Activated CD4-positive, alpha-beta T cell treated with anti-CD3 and anti-CD28 coated beads, Interleukin-2, Interleukin-4, amounts not matched to agents 100 ng/mL and 50 ng/mL, durations not matched to agents 16 hours and 8 hours (primary cell): ENCODE results near the gene MARCKSL1.
A peak's percentile ranks its signal among the peaks of the same experiment; 100 is the strongest.
"Not testable (repeated sequence)": the region's sequence is repeated elsewhere in the genome, so short reads cannot be mapped to it uniquely, and the experiment has no call there.

ENCODE experiments used
- DNase-seq: peaks from one replicate; pipeline ENCODE4 v3.0.0-alpha.2; 2020; ENCODE audit warnings: low spot score

Gene MARCKSL1

GRCh38 chr1:32335790-32336590 lies at the start of gene MARCKSL1:
Gene MARCKSL1, minus strand, starts transcription at chr1:32336233. Its CDS starts 200 bp downstream, at chr1:32336033.
- DNase-seq, result peak; percentile 77

GRCh38 chr1:32380057-32380456 lies 44.0 kb upstream of the MARCKSL1 start:
- DNase-seq, result no peak

GRCh38 chr1:32377541-32378220 lies 41.6 kb upstream of the MARCKSL1 start:
- no peak for DNase-seq

DNA sequence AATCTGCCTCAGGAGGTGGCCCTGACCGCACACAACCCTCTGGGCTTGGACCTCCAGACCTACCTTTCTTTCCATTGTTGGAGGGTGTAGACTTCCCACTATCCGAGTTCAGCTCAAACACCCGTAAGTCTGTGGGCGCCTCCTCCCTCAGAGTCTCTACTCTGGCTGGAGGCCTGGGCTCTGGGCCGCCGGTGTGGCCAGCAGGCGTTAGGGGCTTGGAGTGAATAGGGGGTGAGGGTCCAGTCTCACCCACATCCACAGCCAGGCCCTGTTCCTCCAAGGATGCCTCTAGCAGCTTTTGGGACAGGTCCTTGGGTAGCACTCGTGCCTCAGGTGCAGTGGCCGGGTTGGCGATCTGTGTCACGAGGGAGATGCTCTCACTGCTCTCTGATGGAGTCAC lies 40.2 kb upstream of the MARCKSL1 start:
- DNase-seq, result no peak

DNA sequence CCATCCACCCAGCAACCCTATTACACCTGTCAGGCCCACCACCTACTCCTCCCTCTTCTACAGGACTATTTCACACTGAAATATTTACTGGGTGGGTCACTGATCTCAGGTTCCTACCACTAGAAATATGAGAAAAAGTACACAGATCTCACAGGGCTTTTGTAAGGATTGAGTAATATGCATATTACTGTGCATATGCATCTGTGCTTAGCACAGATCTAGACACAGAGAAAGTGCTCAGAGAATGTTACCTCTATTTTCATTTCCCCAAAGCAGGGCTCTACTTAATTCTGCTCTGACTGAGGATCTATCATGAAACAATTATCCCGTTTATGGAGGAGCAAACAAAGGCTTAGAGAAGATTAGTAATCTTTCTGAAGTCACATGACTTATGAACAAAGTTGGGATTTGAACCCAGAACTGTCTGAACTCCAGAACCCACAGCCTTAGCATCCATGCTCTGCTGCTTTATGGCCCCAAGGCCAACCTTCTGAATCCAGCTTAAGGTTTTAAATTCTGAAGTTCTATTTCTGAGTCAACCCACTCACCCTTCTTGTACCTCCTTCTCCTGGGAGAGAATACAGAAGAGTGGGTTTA lies 38.1 kb upstream of the MARCKSL1 start:
- DNase-seq, result no peak

GRCh38 chr1:32372149-32372756 lies 36.2 kb upstream of the MARCKSL1 start:
- DNase-seq, result peak; percentile 55

DNA sequence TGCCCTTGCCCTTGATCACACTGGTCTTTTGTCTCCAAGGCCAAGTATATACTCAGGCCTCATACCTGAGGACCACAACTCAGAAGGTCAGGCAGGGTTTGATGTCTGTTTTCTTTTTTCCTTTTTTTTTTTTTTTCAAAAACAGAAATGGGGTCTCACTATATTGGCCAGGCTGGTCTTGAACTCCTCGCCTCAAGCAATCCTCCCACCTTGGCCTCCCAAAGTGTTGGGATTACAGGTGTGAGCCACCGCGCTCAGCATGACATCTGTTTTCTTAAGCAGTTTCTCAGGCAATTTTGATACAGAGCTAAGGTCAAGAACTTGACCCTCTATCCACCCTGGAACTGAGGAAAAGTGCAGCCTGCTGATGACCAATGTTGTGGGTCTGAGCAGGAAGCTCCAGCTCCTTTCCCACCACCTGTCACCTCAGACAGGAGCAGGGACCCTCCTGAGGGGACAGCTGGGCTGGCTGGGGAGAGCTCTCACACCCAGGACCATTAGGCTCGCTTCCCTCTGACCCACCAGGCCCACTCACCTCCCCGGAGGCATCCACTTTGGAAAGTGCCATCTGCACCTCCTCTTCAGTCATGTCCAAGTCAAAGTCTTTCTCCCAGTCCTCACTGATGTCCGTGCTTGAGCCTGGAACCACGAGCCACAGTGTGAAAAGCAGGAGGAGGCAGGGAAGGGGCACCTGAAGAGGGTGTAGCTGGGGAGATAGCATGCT lies 32.0 kb upstream of the MARCKSL1 start:
- DNase-seq, result no peak

DNA sequence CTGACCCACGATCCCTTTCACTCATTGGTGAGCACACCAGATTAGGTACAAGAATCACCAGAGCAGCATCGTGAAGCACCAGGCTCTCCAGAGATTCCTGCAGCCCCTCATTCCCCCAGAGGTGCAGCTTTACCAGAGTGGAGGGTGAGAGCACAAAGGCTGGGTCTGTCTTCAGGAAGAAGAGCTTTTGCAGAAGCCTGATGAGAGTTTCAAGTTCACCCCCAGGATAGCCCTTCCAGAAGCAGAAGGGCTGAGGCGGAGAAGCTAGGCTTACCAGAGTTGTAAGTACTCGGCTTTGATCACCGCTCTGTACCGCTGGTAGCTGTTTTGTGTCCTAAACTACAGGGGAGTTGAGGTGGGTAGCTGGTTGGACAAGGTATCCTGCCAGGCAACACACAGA lies 29.4 kb upstream of the MARCKSL1 start:
- DNase-seq, result no peak

DNA sequence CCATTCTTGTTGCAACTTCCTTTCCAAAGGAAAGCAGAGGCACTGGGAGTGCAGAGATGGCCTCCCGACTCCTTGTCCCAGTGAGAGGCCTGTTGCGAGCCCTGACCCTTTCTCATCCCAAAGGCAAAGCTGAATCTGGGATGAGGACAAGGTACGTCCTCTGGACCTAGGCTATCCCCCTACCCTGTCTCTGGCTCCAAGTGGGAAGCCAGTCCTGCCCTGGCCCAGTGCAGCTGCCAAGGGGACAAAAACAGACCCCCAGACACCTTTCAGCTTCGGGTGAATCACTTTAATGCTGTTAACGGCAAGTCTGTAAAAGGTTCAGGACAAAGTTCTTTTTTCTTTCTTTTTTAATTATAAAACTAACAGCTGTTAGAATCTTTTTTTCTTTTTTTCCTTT lies 28.8 kb upstream of the MARCKSL1 start:
- no peak for DNase-seq

GRCh38 chr1:32363713-32364112 lies 27.7 kb upstream of the MARCKSL1 start:
- DNase-seq, result no peak

DNA sequence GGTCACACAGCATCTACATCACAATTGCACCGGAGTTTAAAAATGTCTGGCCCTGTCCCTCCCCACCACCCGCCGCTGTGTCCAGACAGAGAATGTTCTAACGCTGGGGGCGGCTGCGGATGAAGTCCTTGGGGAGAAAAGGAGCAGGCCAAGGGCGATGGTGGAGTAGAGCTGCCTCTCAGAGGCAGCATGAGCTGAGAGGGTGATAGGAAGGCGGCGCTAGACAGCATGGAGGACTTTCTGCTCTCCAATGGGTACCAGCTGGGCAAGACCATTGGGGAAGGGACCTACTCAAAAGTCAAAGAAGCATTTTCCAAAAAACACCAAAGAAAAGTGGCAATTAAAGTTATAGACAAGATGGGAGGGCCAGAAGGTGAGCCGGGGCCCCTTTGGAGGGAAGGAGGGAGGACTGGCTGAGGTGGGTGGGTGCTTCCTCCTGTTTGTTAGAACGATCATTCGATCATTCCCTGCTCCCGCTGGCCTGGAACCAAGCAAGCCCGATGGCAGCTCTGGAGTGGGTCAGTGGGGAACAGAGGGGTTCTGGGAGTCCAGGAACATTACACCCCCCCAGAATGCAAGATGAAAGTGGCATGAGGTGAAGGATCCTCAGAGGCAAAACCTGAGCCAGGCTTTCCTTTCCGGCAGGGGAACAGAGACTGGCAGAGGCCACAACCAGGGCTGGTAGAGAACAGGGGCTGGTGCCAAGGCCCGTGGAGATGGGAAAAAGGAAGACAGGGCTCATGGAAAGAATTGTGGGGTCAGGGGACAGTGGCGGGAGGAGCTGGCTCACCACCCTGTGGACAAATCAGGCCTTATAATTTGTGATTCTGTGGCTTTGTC lies 26.7 kb upstream of the MARCKSL1 start, which contains the start of the genes FAM229A and TSSK3:
Gene FAM229A (minus strand): TSS at position 12 of the 840 bp plus-strand sequence. CDS start 394 bp downstream, outside the sequence.
Gene TSSK3 (plus strand): TSS at position 66 of the 840 bp plus-strand sequence. CDS start 163 bp downstream, at position 229.
- DNase-seq, result no peak

GRCh38 chr1:32361674-32362473 lies 25.8 kb upstream of the MARCKSL1 start:
- no peak for DNase-seq

- no peak for DNase-seq
Observed at GRCh38 chr1:32361308-32361673, 25.3 kb upstream of the MARCKSL1 start.

- no peak for DNase-seq
Observed at GRCh38 chr1:32358435-32358834, 22.4 kb upstream of the MARCKSL1 start.

- DNase-seq, result no peak
Observed at GRCh38 chr1:32357614-32358013, 21.6 kb upstream of the MARCKSL1 start.

DNA sequence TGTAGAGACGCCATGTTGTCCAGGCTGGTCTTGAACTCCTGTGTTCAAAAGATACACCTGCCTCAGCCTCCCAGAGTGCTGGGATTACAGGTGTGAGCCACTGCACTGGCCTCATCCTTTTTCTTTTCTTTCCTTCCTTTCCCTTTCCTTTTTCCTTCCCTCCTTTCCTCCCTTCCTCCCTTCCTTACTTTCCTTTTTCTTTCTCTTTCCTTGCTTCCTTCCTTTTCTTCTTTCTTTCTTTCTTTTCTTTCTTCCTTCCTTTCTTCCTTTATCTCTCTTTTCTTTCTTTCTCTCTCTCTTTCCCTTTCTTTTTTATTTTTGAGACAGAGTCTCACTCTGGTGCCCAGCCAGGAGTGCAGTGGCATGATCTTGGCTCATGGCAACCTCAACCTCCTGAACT lies 20.4 kb upstream of the MARCKSL1 start:
- DNase-seq, result no peak

- not testable (repeated sequence) for DNase-seq
Observed at GRCh38 chr1:32355778-32356177, 19.7 kb upstream of the MARCKSL1 start.

- DNase-seq, result no peak
Observed at GRCh38 chr1:32353886-32354570, 18.0 kb upstream of the MARCKSL1 start.

- DNase-seq, result no peak
Observed at GRCh38 chr1:32353431-32353830, 17.4 kb upstream of the MARCKSL1 start.
